GM20000 (cell line): Measurements from ENCODE around the gene FAM13A.

Experiments
- DNase-seq: peaks from one replicate; pipeline ENCODE4 v3.0.0; 2012; ENCODE audit warnings: low spot score
- CTCF ChIP-seq: IDR thresholded peaks from 2 replicates; pipeline ENCODE4 v1.5.1; 2012; ENCODE audit warnings: mild to moderate bottlenecking, control low read depth; ENCODE audit errors: extremely low read depth, missing control alignments

FAM13A gene

GRCh38 chr4:88958080-88958479 lies 98.9 kb downstream of the FAM13A start:
- DNase-seq, result no peak

DNA sequence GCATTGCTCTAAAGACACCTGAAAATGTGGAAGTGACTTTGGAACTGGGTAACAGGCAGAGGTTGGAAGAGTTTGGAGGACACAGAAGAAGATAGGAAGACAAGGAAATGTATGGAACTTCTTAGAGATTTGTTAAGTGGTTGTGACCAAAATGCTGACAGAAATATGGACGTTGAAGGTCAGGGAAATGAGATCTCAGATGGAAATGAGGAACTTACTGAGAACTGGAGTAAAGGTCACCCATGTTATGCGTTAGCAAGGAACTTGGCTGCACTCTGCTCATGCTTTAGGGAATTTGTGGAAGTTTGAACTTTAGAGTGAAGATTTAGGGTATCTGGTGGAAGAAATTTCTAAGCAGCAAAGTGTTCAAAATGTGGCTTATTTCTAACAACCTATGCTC lies 99.4 kb downstream of the FAM13A start:
- no peak for TF ChIP-seq CTCF
- no peak for DNase-seq

More at GRCh38 chr4:88958080-88958479, 98.9 kb downstream of the FAM13A start:
- TF ChIP-seq CTCF, result no peak

DNA sequence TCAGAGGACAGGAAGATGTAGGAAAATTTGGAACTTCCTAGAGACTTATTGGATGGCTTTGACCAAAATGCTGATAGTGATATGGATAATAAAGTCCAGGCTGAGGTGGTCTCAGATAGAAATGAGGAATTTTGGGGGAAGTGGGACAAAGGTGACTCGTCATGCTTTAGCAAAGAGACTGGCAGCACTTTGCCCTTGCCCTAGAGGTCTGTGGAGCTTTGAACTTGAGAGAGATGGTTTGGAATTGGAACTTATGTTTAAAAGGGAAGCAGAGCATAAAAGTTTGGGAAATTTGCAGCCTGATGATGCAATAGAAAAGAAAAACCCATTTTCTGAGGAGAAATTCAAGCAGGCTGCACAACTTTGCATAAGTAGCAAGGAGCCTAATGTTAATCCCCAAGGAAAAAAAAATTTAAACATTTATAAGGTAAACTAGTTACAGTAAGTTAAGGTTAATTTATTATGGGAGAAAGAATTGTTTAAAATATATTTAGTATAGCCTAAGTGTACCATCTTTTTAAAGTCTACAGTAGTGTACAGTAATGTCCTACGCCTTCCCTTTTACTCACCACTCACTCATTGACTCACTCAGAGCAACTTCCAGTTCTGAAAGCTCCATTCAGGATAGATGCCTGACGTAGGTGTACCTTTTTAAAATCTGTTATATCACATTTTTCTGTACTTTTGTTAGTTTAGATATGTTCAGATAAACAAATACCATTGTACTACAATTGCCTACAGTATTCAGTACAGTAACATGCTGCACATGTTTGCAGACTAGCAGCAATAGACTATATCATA lies 101.2 kb downstream of the FAM13A start:
- TF ChIP-seq CTCF, result no peak
- no peak for DNase-seq

DNA sequence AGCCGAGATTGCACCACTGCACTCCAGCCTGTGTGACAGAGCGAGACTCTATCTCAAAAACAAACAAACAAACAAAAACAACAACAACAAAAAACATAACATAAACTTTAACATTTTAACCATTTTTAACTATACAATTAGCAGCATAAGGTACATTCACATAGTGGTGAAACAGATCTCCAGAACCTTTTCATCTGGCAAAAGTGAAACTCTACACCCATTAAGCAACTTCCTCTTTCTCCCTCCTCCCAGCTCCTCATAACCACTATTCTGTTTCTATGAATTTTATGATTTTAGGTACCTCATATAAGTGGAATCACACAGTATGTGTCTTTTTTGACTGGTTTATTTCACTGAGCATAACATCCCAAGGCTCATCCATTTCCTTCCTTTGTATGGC lies 103.6 kb downstream of the FAM13A start:
- TF ChIP-seq CTCF, result no peak
- DNase-seq, result no peak

- DNase-seq, result no peak
- TF ChIP-seq CTCF, result no peak
Observed at GRCh38 chr4:88952081-88952480, 104.9 kb downstream of the FAM13A start.

DNA sequence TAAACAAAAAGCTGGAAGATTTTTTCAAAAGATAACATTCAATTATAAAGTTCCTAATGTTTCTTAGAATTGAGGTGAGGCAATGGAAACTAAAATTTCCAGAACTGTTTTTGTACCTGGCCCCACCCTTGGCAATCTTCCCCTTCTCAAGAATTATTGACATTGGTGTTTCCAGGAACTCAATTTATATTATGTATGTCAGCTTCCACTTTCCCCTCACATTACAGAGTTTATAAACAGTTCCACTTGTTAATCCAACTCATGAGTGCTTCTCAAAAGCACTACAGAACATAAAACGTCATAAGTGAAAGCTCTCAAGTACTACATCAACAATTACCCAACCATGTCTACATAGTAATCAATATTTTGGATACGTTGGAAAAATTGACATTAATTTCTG lies 107.4 kb downstream of the FAM13A start:
- TF ChIP-seq CTCF, result no peak
- DNase-seq, result no peak

- no peak for TF ChIP-seq CTCF
Observed at GRCh38 chr4:88940506-88940905, 116.5 kb downstream of the FAM13A start.

More at GRCh38 chr4:88940506-88940905, 116.5 kb downstream of the FAM13A start:
- DNase-seq, result no peak
